Testis (tissue), 3 donors: Measurements from ENCODE around the gene PRDM15. TPM values are rescaled to one million over a fixed set of nuclear protein-coding genes. Genes with fewer than 3 reads are reported as not detected.

ENCODE experiments used
- DNase-seq: peaks from one replicate; pipeline ENCODE4 v3.0.0-alpha.2; 2019
- H3K27ac ChIP-seq, 2 donors: fragments of 200-600 bp; sonication (generic); one replicate each; pipeline ENCODE4 v1.5.1; 2019
- H3K27me3 ChIP-seq: fragments of 200-600 bp; sonication (generic); one replicate; pipeline ENCODE4 v1.5.1; 2019
- H3K36me3 ChIP-seq: fragments of 200-600 bp; sonication (generic); one replicate; pipeline ENCODE4 v1.5.1; 2017; ENCODE audit warnings: low read depth; ENCODE audit errors: missing control alignments
- H3K4me1 ChIP-seq: fragments of 200-600 bp; sonication (generic); one replicate; pipeline ENCODE4 v1.5.1; 2019
- H3K4me3 ChIP-seq, 2 donors: fragments of 200-600 bp; sonication (generic); one replicate each; pipeline ENCODE4 v1.5.1; 2017 to 2019
- H3K9me3 ChIP-seq: fragments of 200-600 bp; sonication (generic); one replicate; pipeline ENCODE4 v1.5.1; 2017
- CTCF ChIP-seq, 3 experiments: fragments of 450-650 bp in 2 of 3; fragments of 200-600 bp in 1 of 3; sonication (generic) in 1 of 3; IDR thresholded peaks; one replicate each; pipeline ENCODE4 v1.5.1; 2016 to 2019; ENCODE audit warnings: antibody characterized with exemption in 3 of 3, mild to moderate bottlenecking in 2 of 3, moderate library complexity in 1 of 3
- POLR2A ChIP-seq: fragments of 450-650 bp; IDR thresholded peaks from one replicate; pipeline ENCODE4 v1.6.1; 2017; ENCODE audit warnings: antibody characterized with exemption, mild to moderate bottlenecking, moderate library complexity
- WGBS, 2 donors: methylation state at CpG; one replicate each; pipeline ENCODE4 v1.1.5; 2018; 5-methylcytosine and 5-hydroxymethylcytosine counted together
- intact Hi-C: fragments of 100-400 bp; cut with DNase I; formaldehyde crosslinking; loops from one replicate; pipeline ENCODE4 v1.15.1; 2023; ENCODE audit warnings: low total_unique reads
- polyA plus RNA-seq: library from polyadenylated mRNA; stranded (reverse); fragments of 350-450 nt; fragmentation: Illumina TruSeq; extraction: RNeasy Lipid Tissue Mini Kit (QIAGEN cat#74804); gene quantifications from one replicate; pipeline ENCODE4 v1.2.3, GENCODE V29; 2014; ENCODE audit warnings: low read depth, low replicate concordance; ENCODE audit not compliant: insufficient read depth
- total RNA-seq, 2 donors: library from RNA; depleted of rRNA; stranded (reverse); fragments of >200 nt; gene quantifications; one replicate each; pipeline ENCODE4 v1.2.3, GENCODE V29; 2016

Gene PRDM15
- total and polyA plus RNA-seq, 3 donors from 2014 or later, result 8.2 to 21.4 (median 18.8) TPM

- Histone ChIP-seq H3K9me3 (no peaks in the 10 kb centered on the region), H3K27ac (peak overlapping the region; percentile 47 to 63), H3K27me3 (no peaks in the 10 kb centered on the region), H3K4me3 (no peak overlapping the region), H3K4me1 (peaks cover 27% of the 10 kb centered on the region), H3K36me3 (no peaks in the 10 kb centered on the region)
- WGBS, 2 donors, result 44 to 48% methylated on average over 8 of the region's 8 CpGs
- intact Hi-C loops, result no loop called here
- TF ChIP-seq CTCF (IDR thresholded peaks at IDR 0.05), result no peak
- TF ChIP-seq POLR2A, result no peak
- no peak for DNase-seq
Measured at GRCh38 chr21:41923186-41923585, 44.0 kb upstream of the PRDM15 start.

- H3K4me3 ChIP-seq, result no peak overlapping the region
- H3K9me3 ChIP-seq, result no peaks in the 10 kb centered on the region
- no peak overlapping the region for H3K27ac ChIP-seq
- no peaks in the 10 kb centered on the region for H3K27me3 ChIP-seq
- intact Hi-C loops, result no loop called here
- WGBS, 2 donors, result 77 to 80% methylated on average over 7 of the region's 7 CpGs
- H3K36me3 ChIP-seq, result no peaks in the 10 kb centered on the region
- no peak for DNase-seq
- H3K4me1 ChIP-seq, result peaks cover 20% of the 10 kb centered on the region
- no peak for TF ChIP-seq CTCF (IDR thresholded peaks at IDR 0.05)
- no peak for TF ChIP-seq POLR2A
Measured at GRCh38 chr21:41921021-41921420, 41.9 kb upstream of the PRDM15 start.

GRCh38 chr21:41920476-41920875 lies 41.3 kb upstream of the PRDM15 start:
- Histone ChIP-seq H3K9me3 (no peaks in the 10 kb centered on the region), H3K36me3 (no peaks in the 10 kb centered on the region), H3K27ac (no peak overlapping the region), H3K4me1 (peaks cover 16% of the 10 kb centered on the region), H3K27me3 (no peaks in the 10 kb centered on the region), H3K4me3 (no peak overlapping the region)
- WGBS, 2 donors, result 94 to 95% methylated on average over 5 of the region's 5 CpGs
- intact Hi-C loops, result no loop called here
- TF ChIP-seq CTCF (IDR thresholded peaks at IDR 0.05), result no peak
- no peak for TF ChIP-seq POLR2A
- no peak for DNase-seq

DNA sequence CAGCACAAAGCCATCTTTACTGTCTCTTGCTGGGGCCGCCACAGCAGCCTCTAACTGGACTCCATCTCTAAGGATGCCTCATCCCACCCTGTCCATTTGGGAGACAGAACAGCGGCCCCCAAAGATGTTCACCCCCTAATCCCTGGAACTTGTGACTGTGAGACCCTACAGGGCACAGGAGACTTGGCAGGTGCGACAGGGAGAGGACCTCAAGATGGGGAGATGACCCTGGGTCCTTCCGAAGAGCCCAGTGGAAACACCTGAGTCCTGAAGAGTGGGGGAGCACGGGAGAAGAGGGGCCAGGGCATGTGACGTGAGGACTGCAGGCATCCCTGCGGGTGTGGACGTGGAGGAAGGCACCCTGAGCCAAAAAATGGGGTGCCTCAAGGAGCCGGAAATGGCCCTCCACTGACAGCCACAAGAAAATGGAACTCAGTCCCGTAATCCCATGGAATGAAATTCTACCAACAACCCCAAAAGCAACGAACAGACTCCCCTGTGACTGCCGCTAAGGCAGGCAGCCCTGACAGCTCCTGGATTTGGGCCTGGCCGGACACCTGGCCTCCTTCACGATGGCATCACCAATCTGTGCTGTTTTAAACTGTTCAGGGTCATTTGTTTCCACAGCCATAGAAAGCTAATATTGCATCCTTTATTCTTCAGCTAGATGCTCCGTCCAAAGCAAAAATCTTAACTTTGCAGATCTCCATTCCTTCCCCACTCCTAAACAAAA lies 40.7 kb upstream of the PRDM15 start:
- intact Hi-C loops, result no loop called here
- H3K27me3 ChIP-seq, result no peaks in the 10 kb centered on the region
- H3K4me3 ChIP-seq, result no peak overlapping the region
- H3K4me1 ChIP-seq, result peaks cover 16% of the 10 kb centered on the region
- no peak for DNase-seq
- TF ChIP-seq CTCF (IDR thresholded peaks at IDR 0.05) (no peak), POLR2A (no peak)
- H3K36me3 ChIP-seq, result no peaks in the 10 kb centered on the region
- H3K27ac ChIP-seq, result no peak overlapping the region
- H3K9me3 ChIP-seq, result no peaks in the 10 kb centered on the region
- WGBS, 2 donors, result 90 to 92% methylated on average over 13 to 15 of the region's 15 CpGs
